HG02840 (cell line): ENCODE data around the gene CYB561D2.

Experiments used
- ATAC-seq: cut with Tn5 transposase; IDR thresholded peaks from one replicate; pipeline ENCODE4 v1.9.1; 2021; ENCODE audit warnings: mild to moderate bottlenecking, moderate library complexity, moderate number of reproducible peaks; ENCODE audit not compliant: unreplicated experiment, low FRiP score

Gene CYB561D2

DNA sequence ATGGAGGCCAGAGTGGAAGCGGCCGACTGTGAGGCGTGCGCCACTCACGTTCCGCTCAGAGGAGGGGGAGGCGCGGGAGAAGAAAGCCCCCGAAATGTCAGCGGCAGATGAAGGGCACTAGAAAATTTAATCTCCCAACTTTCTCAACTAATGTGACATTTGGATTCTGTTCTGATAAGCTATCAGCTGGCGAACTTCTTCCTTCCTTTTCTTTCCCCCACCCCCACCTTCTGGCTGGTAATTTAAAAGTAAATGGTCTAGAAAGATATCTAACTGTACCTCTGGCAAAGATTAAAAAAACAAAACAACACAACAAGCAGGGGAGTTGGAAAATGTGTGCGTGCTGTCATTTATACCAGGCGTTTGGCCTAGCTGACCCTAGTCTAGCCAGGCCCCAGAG lies 35.1 kb downstream of the CYB561D2 start:
- ATAC-seq = no peak

GRCh38 chr3:50388016-50388719 lies 37.5 kb downstream of the CYB561D2 start:
- ATAC-seq = no peak

DNA sequence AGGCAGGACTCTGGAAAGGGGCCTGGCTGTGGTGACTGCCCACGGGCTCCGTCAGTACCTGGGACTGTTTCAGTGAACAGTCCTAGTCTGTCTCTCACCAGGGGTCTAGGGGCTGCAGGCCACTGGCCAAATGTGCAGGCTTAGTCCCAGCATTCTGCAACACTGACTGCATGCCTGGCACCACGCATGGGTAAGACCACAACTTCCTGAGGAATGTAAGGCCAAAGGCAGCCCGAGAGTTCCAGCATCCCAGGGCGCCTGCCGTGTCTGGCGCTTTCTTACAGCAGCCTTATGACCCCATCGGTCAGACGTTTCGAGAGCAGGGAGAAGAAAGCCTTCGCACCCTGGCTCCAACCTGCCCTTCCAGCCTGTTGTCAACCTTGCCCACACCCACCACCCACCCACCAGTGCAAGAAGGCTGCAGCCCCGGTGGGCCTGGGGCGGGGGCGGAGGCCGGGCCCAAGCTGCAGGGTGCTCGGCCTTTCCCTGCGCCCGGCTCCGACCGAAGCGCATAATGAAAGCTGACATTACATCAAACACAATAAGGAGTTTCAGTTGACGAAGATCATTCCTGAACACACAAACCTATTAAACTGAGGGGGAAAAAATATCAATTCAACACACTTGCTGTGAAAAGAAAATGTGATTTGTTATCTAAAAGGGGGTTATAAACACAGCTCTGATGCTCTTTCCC lies 38.2 kb downstream of the CYB561D2 start:
- ATAC-seq = no peak

DNA sequence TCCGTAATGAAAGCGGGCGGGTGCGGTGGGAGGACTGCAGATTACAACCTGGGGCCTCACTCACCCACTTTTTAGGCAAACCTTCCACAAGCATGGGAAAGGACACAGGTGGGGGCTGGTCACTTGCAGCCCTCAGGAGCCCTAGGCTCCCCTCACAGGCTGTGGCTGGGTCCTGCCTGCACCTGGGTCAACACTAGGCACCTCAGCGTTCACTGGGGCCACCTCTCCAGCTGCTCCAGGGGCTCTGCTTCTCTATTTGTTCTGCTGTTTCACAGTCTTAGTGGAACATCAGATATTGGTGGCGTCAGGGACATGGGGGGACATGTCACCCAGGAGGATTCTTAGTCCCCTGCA lies 38.7 kb downstream of the CYB561D2 start:
- no peak for ATAC-seq

DNA sequence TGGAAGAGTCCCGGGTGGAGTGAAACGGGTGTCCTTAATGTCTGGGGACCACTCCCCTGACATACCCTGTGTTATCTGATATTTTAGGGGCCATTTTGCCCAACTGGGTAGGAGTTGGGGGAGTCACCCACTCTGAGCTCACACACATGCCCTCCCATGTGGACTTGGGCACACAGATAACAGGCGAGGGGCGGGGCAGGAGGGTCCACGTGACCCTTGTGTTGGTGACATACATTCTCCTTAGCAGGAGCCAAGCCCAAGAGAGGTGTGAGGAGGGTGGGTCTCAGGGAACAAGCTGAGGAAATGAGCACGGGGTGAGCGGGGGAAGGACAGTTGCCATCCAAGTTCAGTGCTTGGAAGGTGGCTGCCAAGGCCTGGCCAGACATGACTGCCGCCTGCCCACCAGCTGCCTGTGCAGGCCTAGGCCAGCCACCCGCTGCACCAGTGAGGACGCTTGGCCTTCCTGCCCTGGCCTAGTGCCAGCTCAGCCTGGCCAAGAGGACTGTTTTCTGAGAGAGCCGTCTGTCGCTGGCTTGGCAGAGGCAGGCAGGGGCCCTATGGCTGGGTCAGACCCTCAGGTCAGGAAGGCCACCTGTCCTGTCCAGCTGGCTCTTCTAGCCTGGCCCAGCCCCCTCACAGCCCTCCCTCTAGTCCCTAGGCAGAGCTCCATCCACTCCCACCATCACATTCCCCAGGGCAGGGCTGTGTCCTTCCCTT lies 40.0 kb downstream of the CYB561D2 start:
- ATAC-seq = no peak

- ATAC-seq = no peak
Observed at GRCh38 chr3:50392101-50392715, 41.5 kb downstream of the CYB561D2 start.

DNA sequence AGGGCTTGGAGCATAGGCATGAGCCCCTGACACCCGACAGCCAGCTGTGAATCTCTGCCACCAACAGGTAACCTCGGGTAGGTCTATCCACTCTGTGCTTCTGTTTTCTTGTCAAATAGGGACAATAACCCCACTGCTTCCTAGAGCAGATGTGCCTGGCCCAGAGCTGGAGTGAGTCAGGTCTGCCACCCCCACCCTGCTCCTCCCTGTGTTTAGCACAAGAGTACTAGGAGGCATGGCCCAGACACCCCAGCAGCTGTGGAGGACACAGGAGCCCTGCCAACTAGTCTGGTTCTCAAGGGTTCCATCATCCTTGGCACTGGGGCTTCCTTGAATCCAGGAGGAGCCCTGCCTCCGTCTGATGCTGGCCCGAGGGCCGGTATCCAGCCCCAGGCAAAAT lies 42.4 kb downstream of the CYB561D2 start:
- no peak for ATAC-seq

- no peak for ATAC-seq
Observed at GRCh38 chr3:50395070-50395860, 44.6 kb downstream of the CYB561D2 start.

- ATAC-seq = no peak
Observed at GRCh38 chr3:50396502-50396901, 45.8 kb downstream of the CYB561D2 start.

DNA sequence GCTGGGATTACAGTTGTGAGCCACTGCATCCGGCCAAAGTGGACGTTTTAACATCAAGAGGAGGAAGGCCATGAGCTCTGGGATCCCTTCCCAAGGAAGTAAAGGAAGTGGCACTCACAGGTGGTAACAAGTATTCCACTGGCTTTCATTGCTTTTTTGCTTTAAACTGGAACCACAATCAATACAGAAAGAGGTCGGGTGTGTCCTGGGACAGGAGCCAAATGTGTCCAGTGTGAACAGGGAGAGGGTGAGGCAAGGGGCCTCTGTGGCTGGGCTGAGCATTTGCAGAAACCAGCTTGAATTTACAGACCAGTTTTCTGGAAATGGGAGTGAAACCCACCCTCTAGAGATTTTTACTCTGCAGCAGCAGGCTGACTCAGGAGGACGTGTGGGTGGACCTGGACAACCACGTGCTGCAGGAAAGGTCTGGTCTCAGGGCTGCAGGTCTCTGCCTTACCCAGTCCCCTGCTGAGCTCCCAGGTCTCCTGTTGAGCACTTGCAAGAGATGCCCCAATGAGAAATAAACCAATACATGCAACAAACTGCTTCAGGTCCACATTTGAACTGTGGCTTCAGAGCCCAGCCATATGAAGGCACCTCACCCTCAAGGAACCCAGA lies 51.4 kb downstream of the CYB561D2 start:
- ATAC-seq = no peak
